ELF-1 (cell line): ENCODE data around the gene EFCAB11.
"Not testable (repeated sequence)": the region's sequence is repeated elsewhere in the genome, so short reads cannot be mapped to it uniquely, and the experiment has no call there.

Experiments
- DNase-seq: peaks from one replicate; pipeline ENCODE4 v3.0.0-alpha.2; 2016; ENCODE audit warnings: low read depth, low spot score

Gene EFCAB11

DNA sequence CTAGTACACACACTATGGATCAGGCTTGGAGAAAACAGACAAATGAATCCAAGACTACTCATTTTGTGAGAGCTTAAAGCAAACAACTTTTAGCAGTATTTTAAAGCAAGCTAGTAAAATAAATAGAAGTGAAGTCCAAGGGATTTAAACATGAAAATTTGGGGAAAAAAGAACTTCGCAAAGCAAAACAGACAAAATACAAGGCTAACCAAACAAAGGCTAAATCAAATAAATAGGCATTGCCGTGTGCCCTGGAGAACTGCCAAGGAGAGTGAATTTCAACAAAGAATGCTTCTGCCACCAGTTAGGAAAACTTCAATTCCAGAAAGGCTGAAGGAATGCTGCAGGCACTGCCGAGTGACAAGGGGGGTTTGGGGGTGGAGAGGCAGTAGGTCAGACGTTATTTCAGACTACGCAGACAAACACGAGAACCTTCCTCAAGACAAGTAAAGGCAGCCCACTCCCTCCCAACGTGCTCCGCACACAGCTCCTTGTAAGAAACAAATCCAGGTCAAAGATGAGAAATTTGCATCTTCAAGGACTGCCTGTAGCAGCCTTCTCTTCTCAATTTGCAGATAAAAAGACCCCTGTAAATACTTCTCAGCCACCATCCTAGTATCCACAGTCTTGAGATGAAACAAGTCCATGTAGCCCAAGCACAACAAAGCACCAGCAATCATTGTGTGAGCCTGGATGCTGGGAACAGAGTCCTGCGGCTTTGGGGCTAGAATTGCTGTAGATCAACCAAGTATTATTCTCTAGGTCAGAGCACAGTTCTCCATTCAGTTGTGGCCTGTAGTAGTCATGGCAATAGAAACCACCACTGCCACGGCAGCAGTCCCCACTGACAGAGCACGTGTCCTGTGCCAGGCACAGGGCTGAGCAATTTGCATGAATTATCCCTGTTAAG lies 43.3 kb downstream of the EFCAB11 start:
- peak; percentile 66 for DNase-seq

DNA sequence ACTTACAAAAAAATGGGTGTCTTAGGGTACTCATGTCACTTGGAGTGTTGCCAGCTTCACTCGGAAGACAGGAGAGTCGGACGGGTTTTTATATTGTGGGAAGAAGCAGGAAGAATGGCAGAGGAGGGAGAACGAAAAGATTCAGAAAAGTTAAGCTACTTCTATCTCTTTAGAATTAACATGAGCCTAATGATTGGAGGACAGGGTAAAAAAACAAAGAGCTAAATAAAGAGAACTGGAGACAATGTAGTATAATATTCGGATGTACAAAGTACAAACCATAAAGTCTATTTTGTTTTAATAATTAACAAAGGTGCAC lies 43.9 kb downstream of the EFCAB11 start:
- DNase-seq: no peak

DNA sequence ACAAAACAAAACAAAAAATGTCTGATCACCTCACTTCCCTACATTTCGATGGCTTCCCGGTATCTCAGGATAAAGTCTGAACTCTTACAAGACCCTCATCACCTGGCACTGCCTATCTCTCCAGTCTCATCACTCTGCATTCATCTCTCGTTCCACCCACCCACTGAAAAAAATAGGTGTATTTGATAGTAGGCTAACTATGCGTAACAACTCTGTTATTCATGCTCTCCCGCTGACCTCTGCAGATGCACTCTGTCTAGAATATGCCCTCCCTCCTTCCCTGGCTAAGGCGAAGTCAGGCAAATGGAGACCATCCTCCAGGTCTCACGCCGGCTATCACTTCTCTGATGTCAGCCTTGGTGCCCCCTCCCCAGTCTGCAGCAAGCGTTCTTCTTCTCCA lies 44.9 kb downstream of the EFCAB11 start:
- no peak for DNase-seq

DNA sequence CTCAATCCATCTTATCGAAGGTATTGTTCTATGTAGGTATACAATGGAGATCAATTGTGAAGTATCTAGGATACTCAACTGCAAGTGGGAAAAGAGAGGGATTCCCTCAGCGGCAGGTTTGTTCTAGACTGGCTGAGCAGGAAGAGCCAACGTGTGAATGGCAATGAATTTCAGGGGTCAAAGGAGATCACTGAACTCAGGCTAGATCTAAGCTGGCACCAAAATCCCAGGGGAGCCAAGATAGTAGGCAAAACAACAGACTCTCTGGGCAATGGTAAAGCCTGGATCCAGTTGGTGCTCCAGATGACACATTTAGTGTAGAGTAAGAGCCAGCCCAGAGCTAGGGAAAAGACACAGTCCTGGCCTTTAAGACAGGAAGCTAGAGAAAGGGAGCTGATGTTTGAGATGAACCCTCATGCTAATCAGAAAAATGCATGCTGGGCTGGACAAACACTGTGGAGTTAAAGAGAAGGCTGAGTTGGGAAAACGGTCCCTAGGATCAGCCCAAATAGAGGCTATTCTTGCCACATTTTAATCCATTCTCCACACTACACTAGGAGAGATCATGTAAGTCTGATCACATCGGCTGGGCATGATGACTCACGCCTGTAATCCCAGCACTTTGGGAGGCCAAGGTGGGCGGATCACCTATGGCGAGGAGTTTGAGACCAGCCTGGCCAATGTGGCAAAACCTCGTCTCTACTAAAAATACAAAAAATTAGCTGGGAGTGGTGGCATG lies 45.6 kb downstream of the EFCAB11 start:
- DNase-seq: no peak

DNA sequence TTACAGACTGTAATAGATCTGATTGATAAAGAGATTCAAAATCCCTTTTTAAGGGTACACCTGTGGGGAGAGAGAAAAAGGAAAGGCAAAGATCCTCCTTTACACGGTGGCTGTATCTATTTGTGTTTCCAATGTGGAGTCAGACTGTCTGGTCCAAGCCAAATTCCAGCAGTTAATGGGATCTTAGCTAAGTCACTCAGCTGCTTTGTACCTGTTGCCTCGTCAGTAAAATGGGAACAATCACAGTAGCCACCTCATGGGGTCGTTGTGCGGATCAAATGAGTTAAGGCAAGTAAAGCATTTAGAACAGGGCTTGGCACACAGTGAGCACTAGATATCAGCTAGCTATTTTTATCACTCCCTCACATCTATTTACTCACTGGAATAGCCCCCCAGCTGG lies 46.9 kb downstream of the EFCAB11 start:
- no peak for DNase-seq

DNA sequence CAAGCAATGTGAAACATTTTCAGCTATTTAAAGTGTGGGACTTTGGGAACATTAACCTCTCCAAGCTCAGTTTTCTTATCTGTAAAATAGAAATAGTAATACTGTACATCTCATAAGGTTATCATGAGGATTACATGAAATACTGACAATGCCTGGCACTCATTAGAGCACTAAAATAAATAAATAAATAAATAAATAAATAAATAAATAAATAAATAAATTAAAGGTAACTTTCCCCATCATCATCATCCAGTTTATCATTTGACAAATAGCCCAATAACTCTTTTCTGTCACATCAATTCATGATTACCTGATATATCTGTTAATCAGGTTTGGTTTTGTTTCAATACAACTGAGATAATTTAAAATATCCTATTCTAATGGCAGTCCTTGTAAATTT lies 48.5 kb downstream of the EFCAB11 start:
- DNase-seq: no peak

DNA sequence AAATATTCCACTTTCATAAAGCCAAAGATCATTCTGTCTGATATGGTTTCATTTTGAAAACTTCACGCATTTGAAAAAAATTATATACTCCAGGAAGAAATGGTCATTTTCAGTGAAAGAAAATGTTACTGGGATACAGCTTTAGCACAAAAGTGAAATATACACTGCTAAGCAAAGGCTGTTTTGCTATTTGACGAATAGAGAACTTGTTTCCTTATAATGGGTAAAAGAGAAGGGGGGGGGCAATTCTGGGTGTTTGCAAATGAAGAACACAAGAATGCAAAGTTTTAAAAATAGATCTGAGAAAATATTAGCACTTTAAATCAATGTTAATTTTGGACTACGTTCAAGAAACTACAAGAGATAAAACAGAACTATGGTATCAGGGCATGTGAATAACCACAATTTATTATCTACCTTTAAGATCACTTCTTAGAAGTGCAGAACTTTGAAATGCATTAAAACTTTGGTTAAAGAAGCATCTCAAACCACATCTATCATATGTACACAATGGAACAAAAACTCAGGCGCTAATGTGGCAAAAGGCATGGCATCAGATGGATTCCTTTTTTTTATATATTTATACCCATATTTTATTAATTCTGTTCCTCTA lies 51.1 kb downstream of the EFCAB11 start:
- DNase-seq: no peak

DNA sequence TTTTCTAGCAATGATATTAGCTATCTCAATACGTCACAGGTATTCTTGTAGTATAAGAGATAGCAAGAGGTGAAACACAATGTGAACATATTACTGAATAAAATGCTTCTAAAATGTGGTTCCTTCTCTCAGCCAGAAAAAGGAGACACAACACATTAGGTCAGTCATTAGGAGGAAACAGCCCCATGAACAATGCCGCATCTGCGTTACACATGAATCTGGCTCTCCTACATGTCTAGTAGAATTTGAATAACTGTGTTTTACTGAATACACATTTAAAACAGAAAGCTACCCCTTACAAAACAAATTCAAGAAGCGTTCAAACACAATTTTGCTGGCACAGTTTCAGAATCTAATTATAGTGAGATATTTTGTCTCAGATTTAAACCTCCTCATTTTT lies 51.6 kb downstream of the EFCAB11 start:
- no peak for DNase-seq

DNA sequence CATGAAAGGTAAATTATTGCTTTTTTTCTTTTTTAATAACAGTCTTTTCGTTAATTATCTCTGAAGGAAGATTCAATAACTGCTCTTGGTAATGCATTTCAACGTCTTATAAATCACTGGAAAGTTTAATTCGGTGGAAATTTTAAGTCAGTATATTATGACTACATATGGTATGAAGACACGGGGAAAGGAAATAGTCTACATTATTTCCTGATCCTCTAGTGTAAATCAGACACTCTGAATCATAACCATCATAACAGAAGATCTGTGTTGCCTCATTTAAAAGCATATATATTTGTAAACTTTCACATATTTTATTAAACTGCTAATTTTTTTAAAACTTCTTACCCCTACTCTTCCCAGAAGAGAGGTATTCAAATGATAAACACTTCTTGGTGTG lies 53.7 kb downstream of the EFCAB11 start:
- no peak for DNase-seq

DNA sequence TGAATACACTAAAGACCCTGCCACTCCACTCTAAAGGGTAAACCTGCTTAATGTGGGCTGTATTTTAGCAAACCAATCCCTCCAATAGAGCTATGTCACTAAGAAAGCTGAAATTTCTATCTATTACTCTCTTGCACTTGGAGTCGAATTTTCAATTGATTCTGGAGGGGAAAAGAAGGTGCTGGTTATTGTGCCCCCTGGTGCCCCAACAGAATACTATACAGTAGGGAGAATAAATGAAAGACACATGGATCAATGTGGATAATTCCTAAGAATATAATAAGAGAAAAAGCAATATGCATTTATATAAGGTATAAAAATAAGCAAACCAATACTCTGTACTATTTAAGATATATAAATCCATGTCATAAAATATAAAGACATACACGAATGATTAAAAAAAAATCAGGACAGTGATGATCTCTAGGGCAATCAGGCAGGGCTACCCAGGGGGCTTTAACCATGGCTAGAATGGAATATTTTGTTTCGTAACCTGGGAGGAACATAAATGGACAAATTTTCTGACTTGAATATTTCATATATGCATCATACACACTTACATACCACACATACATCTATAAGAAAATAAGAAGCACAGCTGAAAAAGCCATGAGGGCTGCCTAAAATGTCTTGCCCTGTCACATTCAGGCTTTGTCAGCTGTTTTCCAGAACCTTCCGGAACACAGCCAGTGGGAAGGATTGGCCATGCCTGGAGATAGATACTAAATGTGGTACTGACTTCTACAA lies 54.4 kb downstream of the EFCAB11 start:
- no peak for DNase-seq

DNA sequence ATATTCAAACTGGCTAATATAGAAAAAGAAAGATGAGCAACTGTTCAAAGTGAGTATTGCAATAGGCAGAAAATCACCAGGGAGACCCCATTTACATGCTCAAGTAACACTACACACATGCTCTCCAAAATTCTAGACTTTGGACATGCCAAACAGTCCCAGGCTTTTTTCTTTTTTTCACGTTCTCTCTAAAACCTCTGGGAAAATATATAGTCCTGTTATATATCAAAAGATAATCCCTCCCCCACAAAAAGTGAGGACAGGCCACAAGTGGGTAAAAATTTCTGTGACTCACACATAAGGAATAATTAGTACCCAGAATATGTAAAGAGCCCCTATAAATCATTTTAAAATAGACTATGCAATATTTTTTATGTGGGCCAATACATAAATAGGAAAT lies 55.2 kb downstream of the EFCAB11 start:
- no peak for DNase-seq

DNA sequence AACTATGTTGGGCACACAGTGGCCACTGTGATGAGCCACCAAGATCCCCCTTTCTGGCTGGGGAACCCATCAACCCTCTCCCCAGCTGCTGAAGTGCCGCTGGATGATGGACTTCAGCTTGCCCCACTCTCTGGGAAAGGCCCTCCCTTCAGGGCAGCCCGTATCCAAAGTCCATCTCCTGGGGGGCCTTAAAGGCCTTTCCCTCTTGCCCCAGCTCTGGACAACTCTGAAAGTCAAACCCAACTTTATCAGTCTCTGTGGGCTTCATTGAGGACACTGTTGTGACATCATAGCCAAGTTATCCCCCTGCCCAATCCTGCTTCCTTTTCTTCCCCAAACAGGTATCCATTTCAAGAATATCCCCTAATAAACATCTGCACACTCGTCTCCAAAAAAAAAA lies 61.1 kb downstream of the EFCAB11 start:
- DNase-seq: not testable (repeated sequence)

DNA sequence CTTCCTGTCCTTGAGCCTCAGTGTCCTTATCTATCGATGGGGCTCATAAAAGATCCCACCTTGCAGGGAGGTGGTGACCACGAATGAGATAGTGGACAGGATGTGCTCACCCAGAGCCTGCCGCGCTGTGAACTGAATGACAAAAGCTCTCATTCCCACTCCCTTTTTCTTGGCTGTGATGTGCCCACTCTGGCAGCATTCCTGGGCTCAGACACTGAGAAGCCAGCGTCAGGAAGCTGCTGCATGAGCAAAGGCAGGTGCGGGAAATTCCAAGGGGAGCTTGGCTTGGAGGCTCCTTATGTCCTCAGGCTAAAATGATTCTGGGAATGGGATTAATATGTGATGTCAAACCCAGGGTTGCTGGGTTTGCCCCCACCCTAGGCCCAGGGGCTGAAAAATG lies 61.6 kb downstream of the EFCAB11 start:
- peak; percentile 27 for DNase-seq

DNA sequence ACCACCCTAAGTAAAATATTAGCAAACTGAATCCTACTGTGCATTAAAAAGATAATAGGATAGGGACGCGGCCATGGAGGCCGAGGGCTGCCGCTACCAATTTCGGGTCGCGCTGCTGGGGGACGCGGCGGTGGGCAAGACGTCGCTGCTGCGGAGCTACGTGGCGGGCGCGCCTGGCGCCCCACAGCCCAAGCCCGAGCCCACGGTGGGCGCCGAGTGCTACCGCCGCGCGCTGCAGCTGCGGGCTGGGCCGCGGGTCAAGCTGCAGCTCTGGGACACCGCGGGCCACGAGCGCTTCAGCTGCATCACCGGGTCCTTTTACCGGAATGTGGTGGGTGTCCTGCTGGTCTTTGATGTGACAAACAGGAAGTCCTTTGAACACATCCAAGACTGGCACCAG lies 62.8 kb downstream of the EFCAB11 start:
- not testable (repeated sequence) for DNase-seq

DNA sequence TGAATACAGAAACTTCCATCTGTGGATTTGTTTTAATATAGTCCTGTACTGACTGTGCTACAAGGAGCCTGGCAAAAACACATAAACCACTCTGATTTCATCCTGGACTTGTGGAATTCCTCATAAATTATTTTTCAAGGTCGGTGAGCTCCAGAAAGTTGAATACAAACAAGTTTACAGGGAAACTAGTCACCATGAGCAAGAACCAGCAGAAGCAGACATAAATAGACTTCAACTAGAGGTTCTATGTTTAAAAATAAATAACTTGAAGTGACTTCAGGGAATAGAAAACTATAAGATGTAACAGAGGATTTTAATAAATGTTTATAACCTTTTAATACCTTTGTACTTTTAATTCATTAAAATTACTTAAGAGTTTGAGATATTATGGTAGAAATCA lies 63.5 kb downstream of the EFCAB11 start:
- DNase-seq: no peak

DNA sequence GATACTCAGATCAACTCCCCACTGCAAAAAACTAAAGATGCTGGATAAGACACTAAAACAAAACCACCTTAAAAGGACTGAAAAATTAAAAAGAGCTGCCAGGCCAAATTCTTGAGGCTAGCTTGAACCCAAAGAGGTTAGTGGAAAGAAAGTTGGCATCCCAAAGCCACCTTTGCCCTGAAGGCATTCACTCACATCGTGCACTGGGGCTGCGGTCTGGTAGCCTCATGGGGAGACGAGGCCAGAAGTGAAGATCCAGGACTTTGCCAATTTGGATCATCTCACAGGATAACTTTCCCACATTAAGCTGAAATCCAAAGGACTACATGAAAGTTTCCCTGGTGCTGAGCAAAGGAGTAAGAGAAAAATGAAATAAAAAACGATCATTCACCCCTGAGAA lies 63.9 kb downstream of the EFCAB11 start:
- DNase-seq: no peak

DNA sequence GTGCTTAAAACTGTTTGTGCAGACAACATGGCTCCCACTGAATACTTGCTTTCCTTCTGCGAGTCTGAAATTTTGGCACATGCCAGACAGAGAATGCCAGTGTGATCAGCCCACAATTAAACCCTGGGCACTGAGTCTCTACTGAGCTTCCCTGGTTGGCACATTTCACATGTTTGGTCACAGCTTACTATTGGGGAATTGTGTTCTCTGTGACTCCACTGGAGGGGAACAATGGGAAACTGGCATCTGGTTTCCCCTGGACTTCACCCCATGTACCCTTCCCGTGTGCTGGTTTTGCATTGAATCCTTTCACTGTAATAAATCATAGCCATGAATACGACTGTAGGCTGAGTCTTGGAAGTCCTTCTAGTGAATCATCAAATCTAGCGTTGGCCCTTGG lies 64.9 kb downstream of the EFCAB11 start:
- no peak for DNase-seq

DNA sequence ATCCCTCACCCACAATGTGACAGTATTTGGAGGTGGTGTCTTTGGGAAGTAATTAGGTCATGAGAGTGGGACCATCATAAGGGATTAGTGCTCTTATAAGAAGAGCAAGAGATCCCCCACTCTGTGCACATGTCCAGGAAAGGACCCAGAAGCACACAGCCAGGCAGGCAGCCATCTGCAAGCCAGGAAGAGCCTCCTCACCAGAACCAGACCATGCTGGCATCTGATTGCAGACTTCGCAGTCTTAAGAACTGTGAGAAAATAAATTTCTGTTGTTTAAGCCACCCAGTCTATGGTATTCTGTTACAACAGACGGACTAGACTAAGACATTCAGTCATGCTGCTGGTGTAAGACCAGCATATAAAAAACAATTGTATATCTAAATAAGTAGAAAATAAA lies 69.8 kb downstream of the EFCAB11 start:
- no peak for DNase-seq

DNA sequence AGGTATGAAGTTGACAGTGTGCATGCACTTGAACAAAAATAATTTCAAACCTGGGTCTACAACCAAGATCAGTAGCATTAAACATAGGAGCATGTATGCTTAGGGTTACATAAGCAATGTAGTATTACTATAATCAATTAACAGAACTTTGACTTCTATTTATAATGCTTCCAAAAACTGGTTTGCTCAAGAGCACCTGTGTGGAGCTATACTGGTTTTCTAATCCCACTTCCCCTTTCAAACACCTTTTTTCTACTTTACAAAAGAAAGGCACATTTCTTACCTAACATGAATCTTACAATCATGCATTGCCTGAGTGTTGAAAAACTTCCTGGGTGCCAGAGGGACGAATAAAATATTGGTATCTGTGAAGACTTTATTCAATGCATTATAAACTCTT lies 72.7 kb downstream of the EFCAB11 start:
- DNase-seq: no peak

DNA sequence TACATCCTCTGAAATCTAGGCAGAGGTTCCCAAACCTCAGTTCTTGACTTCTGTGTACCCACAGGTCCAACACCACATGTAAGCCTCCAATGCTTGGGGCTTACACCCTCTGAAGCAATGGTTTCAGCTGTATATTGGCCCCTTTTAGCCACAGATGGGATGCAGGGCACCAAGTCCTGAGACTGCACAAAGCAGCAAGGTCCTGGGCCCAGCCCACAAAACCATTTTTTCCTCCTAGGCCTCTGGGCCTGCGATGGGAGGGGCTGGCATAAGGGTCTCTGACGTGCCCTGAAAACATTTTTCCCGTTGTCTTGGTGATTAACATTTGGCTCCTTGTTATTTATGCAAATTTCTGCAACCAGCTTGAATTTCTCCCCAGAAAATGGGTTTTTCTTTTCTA lies 80.4 kb downstream of the EFCAB11 start:
- DNase-seq: not testable (repeated sequence)

DNA sequence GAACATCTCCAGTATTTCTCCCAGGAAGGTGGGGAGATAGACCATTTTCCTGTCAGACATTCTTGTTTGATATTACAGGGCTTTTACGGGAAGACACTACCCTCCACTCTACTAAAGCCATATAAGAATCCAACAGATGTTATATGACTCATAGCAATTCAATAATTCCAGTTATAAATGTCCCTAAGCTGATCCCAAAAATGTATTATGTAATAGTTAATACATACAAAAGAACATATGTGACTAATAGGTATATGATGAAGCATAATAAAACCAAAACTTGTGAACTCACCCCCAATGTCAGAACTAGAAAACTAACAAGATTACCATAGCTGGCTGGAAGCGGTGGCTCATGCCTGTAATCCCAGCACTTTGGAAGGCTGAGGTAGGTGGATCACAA lies 84.2 kb downstream of the EFCAB11 start:
- DNase-seq: no peak

DNA sequence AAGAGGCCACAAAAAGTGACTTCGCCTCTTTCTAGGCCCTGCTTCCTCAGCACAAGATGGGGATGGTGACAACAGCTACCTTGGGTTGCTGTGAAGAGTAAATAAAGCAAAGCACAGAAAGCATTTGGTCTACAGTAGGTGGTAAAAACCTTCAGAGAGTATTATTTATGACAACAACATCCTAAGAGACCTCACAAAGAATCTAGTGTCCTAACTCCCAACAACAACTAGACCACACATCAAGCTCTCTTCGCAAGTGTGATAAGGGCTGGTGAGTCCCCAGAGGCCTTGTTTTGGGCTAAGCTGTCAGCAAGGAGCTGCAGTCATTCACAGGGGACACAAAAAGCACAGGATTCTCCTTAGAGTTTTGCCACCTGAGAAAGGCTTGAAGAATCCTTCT lies 84.9 kb downstream of the EFCAB11 start:
- no peak for DNase-seq
